AG09309 (cell line): ENCODE results near the gene ST8SIA6.

Experiments used
- DNase-seq: peaks from one replicate; pipeline ENCODE4 v3.0.0-alpha.2; 2010; ENCODE audit warnings: low read depth
- H3K4me3 ChIP-seq: 2 replicates; pipeline ENCODE4 v1.5.1; 2011; ENCODE audit warnings: mild to moderate bottlenecking, low read depth, low read length, moderate library complexity; ENCODE audit not compliant: control insufficient read depth
- TF ChIP-seq, protein P1 (sequence below): IDR thresholded peaks from 2 replicates; pipeline ENCODE4 v1.5.1; 2011; ENCODE audit warnings: mild to moderate bottlenecking, low read depth, low read length, inconsistent platforms; ENCODE audit not compliant: insufficient read depth, control insufficient read depth; ENCODE audit errors: missing control alignments

Gene ST8SIA6

DNA sequence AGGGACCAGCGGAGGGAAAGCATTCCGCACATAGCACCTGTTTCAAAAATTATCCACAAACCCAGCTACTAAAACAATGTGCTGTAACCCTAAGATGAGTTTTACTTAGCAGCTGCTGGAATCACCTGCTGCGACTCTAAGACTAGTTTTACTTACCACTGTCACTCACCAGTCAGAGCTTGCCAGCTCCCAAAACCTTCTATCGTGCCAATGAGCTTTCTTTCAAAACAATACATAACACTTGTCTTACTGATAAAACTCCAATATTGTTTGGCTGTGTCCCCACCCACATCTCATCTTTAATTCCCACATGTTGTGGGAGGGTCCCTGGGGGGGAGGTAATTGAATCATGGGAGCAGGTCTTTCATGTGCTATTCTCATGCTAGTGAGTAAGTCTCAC lies 18.4 kb downstream of the ST8SIA6 start:
- DNase-seq = no peak
- H3K4me3 ChIP-seq = no peak overlapping the region
- TF ChIP-seq, protein P1, sequence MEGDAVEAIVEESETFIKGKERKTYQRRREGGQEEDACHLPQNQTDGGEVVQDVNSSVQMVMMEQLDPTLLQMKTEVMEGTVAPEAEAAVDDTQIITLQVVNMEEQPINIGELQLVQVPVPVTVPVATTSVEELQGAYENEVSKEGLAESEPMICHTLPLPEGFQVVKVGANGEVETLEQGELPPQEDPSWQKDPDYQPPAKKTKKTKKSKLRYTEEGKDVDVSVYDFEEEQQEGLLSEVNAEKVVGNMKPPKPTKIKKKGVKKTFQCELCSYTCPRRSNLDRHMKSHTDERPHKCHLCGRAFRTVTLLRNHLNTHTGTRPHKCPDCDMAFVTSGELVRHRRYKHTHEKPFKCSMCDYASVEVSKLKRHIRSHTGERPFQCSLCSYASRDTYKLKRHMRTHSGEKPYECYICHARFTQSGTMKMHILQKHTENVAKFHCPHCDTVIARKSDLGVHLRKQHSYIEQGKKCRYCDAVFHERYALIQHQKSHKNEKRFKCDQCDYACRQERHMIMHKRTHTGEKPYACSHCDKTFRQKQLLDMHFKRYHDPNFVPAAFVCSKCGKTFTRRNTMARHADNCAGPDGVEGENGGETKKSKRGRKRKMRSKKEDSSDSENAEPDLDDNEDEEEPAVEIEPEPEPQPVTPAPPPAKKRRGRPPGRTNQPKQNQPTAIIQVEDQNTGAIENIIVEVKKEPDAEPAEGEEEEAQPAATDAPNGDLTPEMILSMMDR = no peak

DNA sequence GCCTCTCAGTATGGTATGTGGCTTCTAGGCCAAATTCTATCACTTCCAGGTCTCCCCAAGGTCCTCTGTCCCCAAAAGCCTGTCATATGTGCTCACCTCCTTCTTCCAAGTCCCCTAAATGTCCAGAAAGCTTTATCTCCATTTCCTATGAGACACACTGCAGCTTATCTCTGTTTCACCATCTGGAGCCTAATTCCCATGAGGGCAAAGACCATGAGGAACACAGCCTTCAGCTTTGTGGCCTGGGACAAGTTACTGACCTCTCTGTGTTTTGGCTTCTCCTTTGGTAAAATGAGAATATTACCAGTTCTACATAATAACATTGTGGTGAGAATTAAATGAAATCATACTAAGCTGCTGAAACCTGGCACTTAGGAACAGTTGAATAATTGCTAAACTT lies 19.2 kb downstream of the ST8SIA6 start:
- H3K4me3 ChIP-seq = no peak overlapping the region
- TF ChIP-seq, protein P1 = no peak
- no peak for DNase-seq

DNA sequence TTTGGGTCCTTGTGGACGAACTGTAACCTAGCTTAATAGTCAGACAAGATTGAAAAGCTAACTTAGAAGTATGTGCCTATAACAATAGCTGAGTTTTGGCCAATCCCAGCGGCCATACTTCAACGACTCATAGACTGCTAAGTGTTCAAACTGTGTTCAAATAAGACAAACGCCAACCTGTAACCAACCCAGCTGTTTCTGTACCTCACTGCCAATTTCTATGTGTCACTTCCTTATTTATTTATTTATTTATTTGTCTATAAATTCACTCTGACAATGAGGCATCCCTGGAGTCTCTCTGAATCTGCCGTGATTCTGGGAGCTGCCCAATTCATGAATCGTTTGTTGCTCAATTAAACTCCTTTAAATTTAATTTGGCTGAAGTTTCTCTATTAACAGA lies 21.7 kb downstream of the ST8SIA6 start:
- TF ChIP-seq, protein P1 = no peak
- no peak overlapping the region for H3K4me3 ChIP-seq
- no peak for DNase-seq

DNA sequence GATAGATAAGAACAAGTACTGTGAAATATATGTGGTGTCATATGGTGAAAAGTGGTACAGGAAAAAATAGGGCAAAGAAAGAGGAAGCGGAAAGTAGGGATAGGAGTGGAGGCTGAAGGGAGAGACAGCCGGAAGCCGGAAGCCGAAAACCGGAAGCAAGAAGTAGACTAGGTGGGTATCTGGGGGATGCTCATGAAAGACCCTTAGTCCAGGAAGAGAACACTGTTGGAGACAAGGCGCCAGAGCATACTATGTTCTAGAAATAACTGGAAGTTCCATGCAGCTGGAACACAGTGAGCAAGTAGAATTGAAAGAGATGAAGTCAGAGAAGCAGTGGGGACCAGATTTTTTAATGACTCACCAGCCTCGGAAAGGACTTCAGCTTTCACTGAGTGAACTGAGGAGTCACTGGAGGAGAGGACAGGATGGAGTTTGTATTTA lies 22.5 kb downstream of the ST8SIA6 start:
- no peak for DNase-seq

DNA sequence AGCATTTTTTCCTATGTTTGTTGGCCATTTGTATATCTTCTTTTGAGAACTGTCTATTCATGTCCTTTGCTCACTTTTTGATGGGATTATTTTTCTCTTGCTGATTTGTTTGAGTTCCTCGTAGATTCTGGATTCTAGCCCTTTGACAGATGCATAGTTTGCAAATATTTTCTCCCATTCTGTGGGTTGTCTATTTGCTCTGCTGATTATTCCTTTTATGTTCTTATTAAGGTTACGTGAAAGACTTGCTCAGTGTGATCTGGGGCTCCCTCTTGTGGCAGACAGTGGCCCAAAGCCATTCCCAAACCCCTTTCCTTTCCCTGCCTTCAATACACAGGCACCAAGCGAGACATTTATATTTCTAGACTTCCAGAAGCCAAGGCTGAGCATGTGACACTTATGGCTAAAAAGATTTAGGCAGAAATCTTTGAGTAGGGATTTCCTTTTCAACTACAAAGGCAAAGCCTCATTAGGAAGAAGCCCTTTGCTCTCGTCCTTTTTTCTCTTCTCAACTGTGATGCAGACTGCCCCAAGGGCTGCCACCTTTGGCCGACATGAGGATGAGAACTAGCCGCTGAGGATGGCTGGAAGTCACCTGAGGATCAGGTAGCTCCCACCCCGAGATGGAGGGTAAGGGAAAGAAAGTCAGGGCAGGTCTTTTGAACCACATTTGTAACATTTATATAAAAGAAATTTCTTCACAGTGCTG lies 23.6 kb downstream of the ST8SIA6 start:
- TF ChIP-seq, protein P1 = peak; percentile 91
- DNase-seq = peak; percentile 37

More for the DNA sequence above, 22.5 kb downstream of the ST8SIA6 start:
- no peak overlapping the region for H3K4me3 ChIP-seq
- TF ChIP-seq, protein P1 = no peak

DNA sequence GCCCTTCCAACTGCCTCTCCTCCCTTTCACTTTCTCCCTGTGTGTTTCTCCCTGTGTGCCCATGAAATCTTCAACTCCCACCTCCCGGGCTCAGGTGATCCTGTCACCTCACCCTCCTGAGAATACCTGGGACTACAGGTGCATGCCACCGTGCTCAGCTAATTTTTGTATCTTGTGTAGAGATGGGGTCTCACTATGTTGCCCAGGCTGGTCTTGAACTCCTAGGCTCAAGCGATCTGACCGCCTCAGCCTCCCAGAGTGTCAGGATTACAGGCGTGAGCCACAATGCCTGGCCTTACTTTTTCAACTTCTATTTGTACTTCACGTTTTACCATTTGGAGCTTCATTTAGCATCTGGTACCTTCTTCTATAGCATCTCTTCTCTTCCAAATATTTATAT lies 24.9 kb downstream of the ST8SIA6 start:
- DNase-seq = no peak
- no peak overlapping the region for H3K4me3 ChIP-seq
- TF ChIP-seq, protein P1 = no peak

More for the DNA sequence above, 23.6 kb downstream of the ST8SIA6 start:
- H3K4me3 ChIP-seq = no peak overlapping the region
